ENCODE measurements around the gene TLE3. TPM values are rescaled to one million over a fixed set of nuclear protein-coding genes. Genes with fewer than 3 reads are reported as not detected.

TLE3 gene
- total RNA-seq, 4 donors from 2014 or later = 91.2 to 154 (median 137) TPM

DNA sequence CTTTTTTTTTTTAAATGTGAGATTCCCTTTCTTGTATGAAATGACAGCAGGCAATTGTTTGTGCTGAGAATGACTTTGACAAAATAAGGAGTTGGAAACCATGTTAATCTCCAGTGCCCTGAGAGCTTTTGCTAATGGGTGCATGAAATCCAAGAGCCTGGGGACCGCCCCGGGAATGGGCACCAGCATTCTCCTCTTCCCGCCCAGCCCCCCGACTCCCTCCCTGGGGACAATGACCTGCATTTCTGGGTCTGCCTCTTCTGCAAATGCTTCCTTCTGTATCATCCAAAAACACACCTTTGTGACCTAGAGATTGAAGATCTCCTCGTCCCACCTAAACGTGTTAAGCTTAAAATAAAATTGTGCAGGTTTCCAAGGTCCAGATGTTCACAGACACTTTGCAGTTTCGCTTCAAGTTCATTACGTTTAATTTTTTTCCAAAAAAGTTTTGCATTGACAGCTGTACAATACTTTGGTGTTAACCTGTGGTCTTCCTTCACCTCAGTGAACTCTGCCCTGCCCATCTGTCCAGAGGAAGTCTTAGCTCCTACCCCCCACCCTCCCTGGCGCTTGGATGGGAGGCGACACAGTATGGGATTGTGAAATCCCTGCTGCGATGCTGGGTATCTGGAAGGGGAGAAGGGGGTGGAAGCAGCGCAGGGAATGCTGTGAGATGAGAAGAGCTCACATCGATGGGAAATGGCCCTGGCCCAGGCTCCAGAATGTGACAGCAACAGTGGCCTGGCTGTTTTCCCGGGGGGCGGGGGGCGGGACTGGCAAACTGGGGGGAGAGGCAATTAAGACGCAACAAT is 50.1 kb downstream of the TLE3 start:
- H3K9me3 ChIP-seq = no peaks in the 10 kb centered on the region
- H3K27ac ChIP-seq = no peak overlapping the region
- no peak for TF ChIP-seq POLR2A (IDR thresholded peaks at IDR 0.05)
- TF ChIP-seq EP300 (IDR thresholded peaks at IDR 0.05) = no peak
- TF ChIP-seq, protein P1, sequence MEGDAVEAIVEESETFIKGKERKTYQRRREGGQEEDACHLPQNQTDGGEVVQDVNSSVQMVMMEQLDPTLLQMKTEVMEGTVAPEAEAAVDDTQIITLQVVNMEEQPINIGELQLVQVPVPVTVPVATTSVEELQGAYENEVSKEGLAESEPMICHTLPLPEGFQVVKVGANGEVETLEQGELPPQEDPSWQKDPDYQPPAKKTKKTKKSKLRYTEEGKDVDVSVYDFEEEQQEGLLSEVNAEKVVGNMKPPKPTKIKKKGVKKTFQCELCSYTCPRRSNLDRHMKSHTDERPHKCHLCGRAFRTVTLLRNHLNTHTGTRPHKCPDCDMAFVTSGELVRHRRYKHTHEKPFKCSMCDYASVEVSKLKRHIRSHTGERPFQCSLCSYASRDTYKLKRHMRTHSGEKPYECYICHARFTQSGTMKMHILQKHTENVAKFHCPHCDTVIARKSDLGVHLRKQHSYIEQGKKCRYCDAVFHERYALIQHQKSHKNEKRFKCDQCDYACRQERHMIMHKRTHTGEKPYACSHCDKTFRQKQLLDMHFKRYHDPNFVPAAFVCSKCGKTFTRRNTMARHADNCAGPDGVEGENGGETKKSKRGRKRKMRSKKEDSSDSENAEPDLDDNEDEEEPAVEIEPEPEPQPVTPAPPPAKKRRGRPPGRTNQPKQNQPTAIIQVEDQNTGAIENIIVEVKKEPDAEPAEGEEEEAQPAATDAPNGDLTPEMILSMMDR (IDR thresholded peaks at IDR 0.05) = no peak
- no peak for TF ChIP-seq POLR2AphosphoS5 (IDR thresholded peaks at IDR 0.05)
- peaks cover 48% of the 10 kb centered on the region for H3K36me3 ChIP-seq
- WGBS = 75% methylated on average over 17 of the region's 17 CpGs
- no peaks in the 10 kb centered on the region for H3K27me3 ChIP-seq
- H3K4me1 ChIP-seq = no peaks in the 10 kb centered on the region
- peak; percentile 53 to 60 for DNase-seq (ENCODE audit: low spot score in 2 of 2)
- H3K4me3 ChIP-seq = no peak overlapping the region

DNA sequence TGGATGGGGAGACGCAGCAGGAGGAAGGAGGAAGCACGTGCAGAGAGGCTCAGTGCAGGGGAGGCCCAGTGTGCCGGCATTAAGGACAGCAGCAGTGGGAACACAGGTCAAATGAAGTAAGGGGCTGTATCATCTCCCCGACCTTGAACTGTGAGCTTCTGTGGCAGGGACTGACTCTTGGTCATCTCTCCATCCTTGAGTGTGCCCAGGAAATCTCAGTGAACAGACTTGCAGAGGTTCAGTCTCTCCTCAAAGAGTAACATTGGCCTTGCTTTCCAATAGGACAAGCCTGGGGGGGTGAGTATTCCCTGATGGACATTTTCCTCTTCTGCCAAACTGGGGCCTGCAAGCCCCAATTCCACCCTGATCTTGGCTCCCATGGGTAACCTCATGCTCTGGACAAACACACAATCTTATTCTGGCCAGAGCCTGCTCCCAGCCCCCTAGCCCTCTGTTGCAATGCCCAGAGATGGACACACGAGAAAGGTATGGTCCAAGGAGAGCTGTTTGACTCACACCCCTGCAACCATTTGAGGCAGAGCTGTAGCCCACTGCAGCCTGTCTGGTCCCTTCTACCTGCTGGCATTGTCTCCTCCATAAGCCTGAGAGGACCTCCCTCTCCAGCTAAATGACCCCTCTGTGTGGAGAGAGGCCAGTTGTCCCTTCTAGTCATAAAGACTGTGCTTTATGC is 50.9 kb downstream of the TLE3 start:
- WGBS = 84% methylated on average over 5 of the region's 5 CpGs

DNA sequence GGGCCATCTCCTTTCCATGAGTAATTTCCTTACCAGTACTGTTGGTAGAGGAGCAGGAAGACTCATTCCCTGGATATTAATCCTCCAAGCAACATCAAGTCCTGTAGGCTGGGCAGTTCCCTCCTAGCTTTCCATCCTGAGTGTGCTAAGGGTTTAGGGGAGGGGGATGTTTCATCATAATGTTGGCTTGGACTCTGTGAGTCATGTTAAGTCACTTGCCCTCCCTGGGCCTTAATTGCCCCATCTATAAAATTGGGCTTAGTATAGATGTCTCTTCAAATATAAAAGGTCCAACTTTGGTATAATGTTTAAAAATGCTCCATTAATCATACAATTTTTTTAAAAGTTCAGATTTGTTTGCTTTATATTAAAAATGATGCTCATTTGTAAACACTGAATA is 52.7 kb downstream of the TLE3 start:
- no peaks in the 10 kb centered on the region for H3K27me3 ChIP-seq
- H3K9me3 ChIP-seq = no peaks in the 10 kb centered on the region
- H3K4me3 ChIP-seq = no peak overlapping the region
- H3K27ac ChIP-seq = no peak overlapping the region
- H3K36me3 ChIP-seq = peaks cover 22% of the 10 kb centered on the region
- TF ChIP-seq EP300 (IDR thresholded peaks at IDR 0.05) = no peak
- TF ChIP-seq, protein P1 (IDR thresholded peaks at IDR 0.05) = no peak
- TF ChIP-seq POLR2AphosphoS5 (IDR thresholded peaks at IDR 0.05) = no peak
- TF ChIP-seq POLR2A (IDR thresholded peaks at IDR 0.05) = no peak
- no peak for DNase-seq (ENCODE audit: low spot score in 2 of 2)
- H3K4me1 ChIP-seq = no peaks in the 10 kb centered on the region

More for the DNA sequence above, 50.9 kb downstream of the TLE3 start:
- Histone ChIP-seq H3K9me3 (no peaks in the 10 kb centered on the region), H3K4me1 (no peaks in the 10 kb centered on the region), H3K36me3 (peaks cover 40% of the 10 kb centered on the region), H3K27ac (no peak overlapping the region), H3K27me3 (no peaks in the 10 kb centered on the region), H3K4me3 (no peak overlapping the region)
- TF ChIP-seq, protein P1 (IDR thresholded peaks at IDR 0.05) = no peak
- TF ChIP-seq POLR2AphosphoS5 (IDR thresholded peaks at IDR 0.05) = no peak
- no peak for TF ChIP-seq EP300 (IDR thresholded peaks at IDR 0.05)
- no peak for TF ChIP-seq POLR2A (IDR thresholded peaks at IDR 0.05)
- peak; percentile 52 for DNase-seq (ENCODE audit: low spot score in 2 of 2)

DNA sequence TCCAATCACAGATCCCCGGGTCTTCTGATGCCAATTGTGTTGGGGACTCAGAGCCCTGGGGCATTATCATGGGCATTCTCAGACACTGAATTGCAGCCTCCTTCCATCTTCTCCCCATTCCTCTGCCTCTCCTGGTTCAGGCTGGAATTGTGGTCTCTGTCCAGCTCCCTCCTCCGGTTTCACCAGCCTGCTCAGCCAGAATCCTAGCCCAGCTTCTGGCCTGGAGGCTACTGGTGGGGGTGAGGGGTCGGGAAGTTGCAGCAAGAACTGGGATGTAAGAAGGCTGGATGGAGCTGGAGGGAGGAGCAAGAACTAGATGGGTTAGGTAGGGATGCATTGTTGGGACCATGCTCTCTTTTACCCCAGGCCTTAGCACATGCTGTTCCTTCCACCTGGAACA is 53.5 kb downstream of the TLE3 start:
- no peaks in the 10 kb centered on the region for H3K9me3 ChIP-seq
- no peak overlapping the region for H3K27ac ChIP-seq
- H3K36me3 ChIP-seq = peaks cover 14% of the 10 kb centered on the region
- peak; percentile 19 to 24 for DNase-seq (ENCODE audit: low spot score in 2 of 2)
- H3K27me3 ChIP-seq = no peaks in the 10 kb centered on the region
- WGBS = 95% methylated on average over 3 of the region's 3 CpGs
- TF ChIP-seq EP300 (IDR thresholded peaks at IDR 0.05) (no peak), POLR2A (IDR thresholded peaks at IDR 0.05) (no peak), POLR2AphosphoS5 (IDR thresholded peaks at IDR 0.05) (no peak)
- TF ChIP-seq, protein P1 (IDR thresholded peaks at IDR 0.05) = no peak
- H3K4me3 ChIP-seq = no peak overlapping the region
- H3K4me1 ChIP-seq = no peaks in the 10 kb centered on the region

DNA sequence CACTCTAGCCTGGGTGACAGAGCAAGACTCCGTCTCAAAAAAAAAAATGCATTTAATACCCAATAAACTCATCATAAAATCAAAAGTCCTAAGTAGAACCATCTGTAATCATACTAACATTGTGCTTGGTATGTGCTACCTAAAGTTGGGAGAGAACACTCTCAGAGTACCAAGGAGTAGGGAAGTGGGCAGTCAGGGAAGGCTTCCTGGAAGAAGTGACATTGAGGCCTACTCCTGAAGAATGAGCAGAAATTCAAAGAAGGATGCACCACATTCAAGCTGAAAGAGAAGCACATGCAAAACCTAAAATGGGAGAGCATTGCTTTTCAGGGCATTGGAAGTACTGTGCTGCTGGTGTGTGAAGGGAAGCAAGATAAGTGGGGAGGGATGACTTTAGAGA is 54.1 kb downstream of the TLE3 start:
- WGBS = 93% methylated on average over 1 of the region's 1 CpG
- no peaks in the 10 kb centered on the region for H3K9me3 ChIP-seq
- H3K27ac ChIP-seq = no peak overlapping the region
- no peak for TF ChIP-seq EP300 (IDR thresholded peaks at IDR 0.05)
- TF ChIP-seq POLR2AphosphoS5 (IDR thresholded peaks at IDR 0.05) = no peak
- TF ChIP-seq, protein P1 (IDR thresholded peaks at IDR 0.05) = no peak
- TF ChIP-seq POLR2A (IDR thresholded peaks at IDR 0.05) = no peak
- peaks cover 10% of the 10 kb centered on the region for H3K36me3 ChIP-seq
- DNase-seq (ENCODE audit: low spot score in 2 of 2) = no peak
- no peaks in the 10 kb centered on the region for H3K4me1 ChIP-seq
- no peaks in the 10 kb centered on the region for H3K27me3 ChIP-seq
- no peak overlapping the region for H3K4me3 ChIP-seq
